ENCODE results near the gene IGSF11.
"Not testable (repeated sequence)": the region's sequence is repeated elsewhere in the genome, so short reads cannot be mapped to it uniquely, and the experiment has no call there.

The IGSF11 gene

DNA sequence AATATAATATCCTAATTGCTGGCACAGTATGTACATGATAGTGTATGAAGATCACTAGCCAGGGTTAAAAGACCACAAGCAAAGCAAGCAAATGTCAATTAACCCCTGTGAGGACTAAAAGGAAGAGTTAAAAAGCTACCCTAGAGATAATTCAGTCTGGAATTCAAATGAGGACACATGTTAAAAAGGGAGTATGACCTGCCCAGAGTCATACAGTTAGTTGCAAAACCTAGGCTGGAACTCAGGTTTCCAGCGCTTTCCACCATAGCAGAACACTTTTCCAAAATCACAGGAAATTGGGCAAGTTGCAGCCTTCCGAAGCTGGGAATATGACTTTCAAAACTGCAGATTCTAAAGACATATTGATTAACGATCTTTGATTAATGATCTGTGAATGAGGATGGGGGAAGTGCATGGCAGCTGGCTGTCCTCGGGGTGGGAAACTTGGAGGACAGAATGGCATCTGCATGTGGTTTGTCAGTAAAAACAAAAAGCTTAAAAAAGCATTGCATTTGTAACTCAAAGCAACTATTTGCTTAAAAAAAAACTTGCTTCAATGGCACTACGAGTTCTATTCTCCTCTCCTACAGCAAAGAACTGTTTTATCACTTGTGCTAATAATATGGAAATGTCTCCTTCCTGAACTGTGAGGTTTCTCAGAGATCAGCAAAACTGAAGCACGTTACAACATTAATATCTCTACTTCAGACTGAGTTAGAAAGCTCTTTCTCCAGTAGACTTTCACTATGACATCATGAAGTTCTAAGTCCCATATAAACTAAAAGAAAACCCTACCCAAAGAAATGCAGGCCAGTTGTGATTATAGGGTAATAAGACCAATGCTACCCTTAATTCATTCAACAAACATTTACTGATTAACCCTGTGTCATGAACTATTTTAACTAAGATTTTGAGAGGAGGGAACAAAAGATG is 46.2 kb downstream of the IGSF11 start:
- no peak for FAIRE-seq

DNA sequence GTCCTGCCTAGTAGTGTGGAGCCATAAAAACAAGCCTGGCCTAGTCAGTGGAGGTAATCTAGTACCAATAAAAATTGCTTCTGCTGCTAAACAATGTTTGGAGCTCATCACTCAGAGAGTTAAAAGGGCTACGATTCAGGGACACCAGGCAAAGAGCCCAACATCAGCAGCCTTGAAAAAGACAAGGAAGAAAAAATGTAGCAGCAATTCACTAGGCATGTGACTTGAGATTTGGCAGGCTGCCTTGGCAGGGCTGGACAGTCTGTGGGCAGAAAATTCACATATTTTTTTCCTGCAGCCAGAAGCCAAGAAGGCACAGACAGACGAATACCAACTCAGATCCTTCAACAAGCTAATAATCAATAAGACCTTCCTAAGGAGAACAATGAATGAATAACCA is 47.2 kb downstream of the IGSF11 start:
- FAIRE-seq: no peak

DNA sequence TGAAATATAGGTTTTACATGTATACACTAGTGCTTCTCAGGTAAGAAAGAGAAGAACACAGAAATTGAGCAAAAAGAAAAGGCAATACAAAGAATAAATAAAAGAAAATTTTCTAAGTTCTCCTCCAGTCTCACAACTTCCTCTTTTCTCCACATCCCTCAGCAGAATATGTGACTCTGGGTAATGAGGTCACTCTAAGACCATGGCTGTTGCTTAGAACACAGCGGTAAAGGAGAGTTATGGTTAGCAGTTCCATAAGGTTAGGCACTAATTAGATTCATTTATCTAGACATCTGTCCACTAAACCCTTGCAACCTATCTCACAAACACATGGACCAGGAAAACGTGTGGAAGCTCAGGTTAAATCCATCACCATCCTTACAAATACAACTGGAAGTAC is 47.9 kb downstream of the IGSF11 start:
- FAIRE-seq: no peak

GRCh38 chr3:118984699-118985098 is 49.9 kb downstream of the IGSF11 start:
- no peak for FAIRE-seq

DNA sequence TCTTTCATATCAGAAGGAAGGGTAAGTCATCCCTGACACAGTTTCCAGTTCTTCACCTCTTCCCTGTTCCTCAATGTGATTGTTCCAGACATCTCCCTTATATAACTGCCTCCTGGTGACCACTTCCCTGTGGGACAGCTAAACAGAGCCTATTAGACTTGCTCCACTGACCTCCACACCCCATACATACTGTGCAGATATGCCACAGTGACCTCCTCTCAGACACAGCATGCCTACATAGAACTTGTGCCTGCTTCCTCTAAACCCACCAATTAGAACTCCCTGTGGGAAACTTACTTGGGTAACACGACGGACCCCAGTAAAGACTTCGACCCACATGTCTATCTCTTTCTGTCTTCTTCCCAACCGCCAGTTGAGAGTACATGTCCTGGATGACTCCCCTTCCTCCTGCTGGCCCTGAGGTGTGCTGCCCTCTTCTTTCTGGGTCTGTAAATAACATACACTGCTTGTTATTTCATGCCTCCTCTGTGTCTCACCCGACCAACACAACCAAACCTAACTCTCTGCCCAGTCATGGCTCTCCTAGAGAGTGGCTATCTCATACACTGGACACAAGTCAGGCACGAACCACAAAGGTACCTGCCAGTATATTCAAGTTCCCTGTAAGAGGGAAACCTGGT is 53.0 kb downstream of the IGSF11 start:
- no peak for FAIRE-seq

GRCh38 chr3:118980832-118981231 is 53.8 kb downstream of the IGSF11 start:
- no peak for FAIRE-seq

DNA sequence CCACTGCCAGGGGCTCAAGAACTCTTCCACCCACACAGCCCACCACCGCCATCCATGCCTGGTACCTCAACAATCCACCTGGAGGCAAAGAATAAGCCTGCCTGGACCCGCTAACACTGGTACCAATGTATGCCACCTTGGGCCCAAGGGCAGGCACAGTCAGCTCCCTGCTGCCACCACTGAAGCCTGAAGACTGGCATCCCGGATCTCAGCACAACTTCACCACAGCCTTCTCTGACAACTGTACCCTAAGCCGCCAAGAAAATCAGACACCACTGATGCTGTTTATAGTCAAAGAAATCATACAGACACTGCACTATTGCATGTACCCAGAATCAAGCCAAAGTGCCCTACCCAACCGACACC is 56.3 kb downstream of the IGSF11 start:
- no peak for FAIRE-seq

- FAIRE-seq: no peak
Measured at GRCh38 chr3:118977671-118978392, 56.8 kb downstream of the IGSF11 start.

- FAIRE-seq: no peak
Measured at GRCh38 chr3:118977118-118977517, 57.5 kb downstream of the IGSF11 start.

DNA sequence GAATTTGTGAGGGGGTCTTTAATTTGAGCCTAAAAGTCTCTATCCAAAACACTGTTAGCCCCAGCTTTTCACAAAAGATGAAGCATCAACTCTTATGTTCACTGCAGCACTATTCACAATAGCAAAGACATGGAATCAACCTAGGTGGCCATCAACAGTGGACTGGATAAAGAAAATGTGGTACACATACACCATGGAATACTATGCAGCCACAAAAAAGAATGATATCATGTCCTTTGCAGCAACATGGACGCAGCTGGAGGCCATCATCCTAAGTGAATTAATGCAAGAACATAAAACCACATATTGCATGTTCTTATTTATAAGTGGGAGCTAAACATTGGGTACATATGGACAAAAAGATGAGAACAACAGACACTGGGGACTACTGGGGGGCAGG is 59.2 kb downstream of the IGSF11 start:
- FAIRE-seq: not testable (repeated sequence)

- FAIRE-seq: no peak
Measured at GRCh38 chr3:118974356-118975097, 60.1 kb downstream of the IGSF11 start.

- FAIRE-seq: no peak
Measured at GRCh38 chr3:118973050-118973449, 61.6 kb downstream of the IGSF11 start.

DNA sequence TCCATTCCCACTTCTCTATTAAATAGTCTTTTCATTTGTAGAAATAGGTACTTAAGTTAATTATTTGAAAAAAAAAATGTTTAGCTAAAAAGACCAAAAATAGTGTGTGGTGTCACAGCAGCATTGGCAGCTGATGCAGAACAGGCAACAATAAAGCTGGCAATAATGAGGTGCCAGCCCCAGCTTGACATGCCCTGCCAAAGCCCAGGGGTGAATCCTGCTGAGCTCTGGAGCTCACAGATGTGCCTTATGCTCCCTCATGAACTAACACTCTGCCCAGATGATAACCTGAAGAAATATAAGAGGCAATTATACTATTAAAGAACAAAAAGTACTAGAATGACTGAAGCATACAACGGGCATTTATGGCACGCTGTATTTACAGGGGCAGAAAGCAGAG is 63.8 kb downstream of the IGSF11 start:
- no peak for FAIRE-seq

DNA sequence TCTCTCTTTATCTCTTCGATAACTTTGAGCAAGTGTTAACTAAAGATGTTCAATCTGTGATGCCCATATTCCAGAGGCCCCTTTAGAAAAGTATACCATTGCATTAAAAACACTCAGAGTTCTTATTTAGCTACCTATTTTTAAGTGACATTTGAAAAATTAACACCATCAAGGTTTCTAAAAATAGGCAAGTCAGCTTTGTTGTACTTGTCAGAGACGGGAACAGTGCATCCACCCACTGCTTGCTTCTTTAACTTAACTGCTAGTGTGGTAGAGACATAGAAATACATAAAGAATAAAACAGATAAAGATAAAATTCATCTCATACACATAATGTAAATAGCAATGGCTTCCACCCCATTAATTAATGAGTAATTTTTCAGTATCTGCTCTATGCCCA is 66.0 kb downstream of the IGSF11 start:
- no peak for FAIRE-seq

GRCh38 chr3:118968111-118968510 is 66.5 kb downstream of the IGSF11 start:
- no peak for FAIRE-seq

DNA sequence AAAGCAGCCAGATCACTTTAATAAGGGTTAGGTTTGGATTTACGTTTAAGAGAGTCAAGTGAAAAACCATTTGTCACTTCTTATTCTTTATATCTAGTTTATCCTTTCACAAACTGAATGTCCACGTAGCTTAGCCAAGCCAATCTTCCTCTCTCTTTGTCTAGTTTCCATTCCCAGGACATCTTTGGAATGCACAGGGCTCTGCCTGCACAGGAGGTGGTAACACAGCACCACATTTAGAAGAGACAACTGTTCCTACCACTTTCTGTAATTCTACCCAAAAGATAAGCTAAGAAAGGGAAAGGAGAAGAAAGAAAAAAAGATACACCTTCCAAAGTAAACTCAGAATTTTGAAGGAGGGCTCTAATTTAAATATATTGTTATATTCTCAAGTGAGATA is 67.9 kb downstream of the IGSF11 start:
- no peak for FAIRE-seq

GRCh38 chr3:118963711-118964110 is 70.9 kb downstream of the IGSF11 start:
- no peak for FAIRE-seq

- no peak for FAIRE-seq
Measured at GRCh38 chr3:118960876-118961450, 73.7 kb downstream of the IGSF11 start.

GRCh38 chr3:118955914-118956556 is 78.6 kb downstream of the IGSF11 start:
- FAIRE-seq: no peak

DNA sequence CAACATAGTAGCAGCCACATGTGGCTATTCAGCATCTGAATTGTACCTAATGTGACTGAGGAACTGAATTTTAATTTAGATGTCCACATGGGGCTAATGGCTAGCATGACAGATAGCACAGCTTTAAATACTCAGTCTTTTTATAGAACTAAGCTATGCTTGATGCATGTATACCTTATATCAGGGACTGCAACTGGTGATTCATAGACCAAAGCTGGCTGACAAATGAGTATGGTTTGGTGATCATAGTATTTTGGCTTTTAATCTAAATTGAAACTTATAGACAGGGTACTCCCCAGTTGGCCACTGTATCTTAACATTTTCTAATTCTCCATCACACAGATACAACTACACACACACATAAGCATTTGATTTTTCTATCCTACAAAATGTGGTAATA is 83.6 kb downstream of the IGSF11 start:
- FAIRE-seq: no peak

- no peak for FAIRE-seq
Measured at GRCh38 chr3:118949113-118949760, 85.4 kb downstream of the IGSF11 start.
